Measurements from ENCODE around the gene LCP2.

LCP2 gene

GRCh38 chr5:170297589-170298462, at the start of gene LCP2:
TSS of gene LCP2 (minus strand) at chr5:170297777. CDS start at chr5:170297611, 166 bp downstream.
- DNase-seq, result no peak

- no peak for DNase-seq
Observed at GRCh38 chr5:170347022-170347567, 49.5 kb upstream of the LCP2 start.

- no peak for DNase-seq
Observed at GRCh38 chr5:170345971-170346370, 48.4 kb upstream of the LCP2 start.

GRCh38 chr5:170343177-170343576, 45.6 kb upstream of the LCP2 start:
- no peak for DNase-seq

GRCh38 chr5:170342153-170342725, 44.7 kb upstream of the LCP2 start:
- no peak for DNase-seq

- DNase-seq, result no peak
Observed at GRCh38 chr5:170341545-170341944, 44.0 kb upstream of the LCP2 start.

- no peak for DNase-seq
Observed at GRCh38 chr5:170339780-170340167, 42.2 kb upstream of the LCP2 start.

- no peak for DNase-seq
Observed at GRCh38 chr5:170338933-170339779, 41.6 kb upstream of the LCP2 start.

GRCh38 chr5:170338291-170338690, 40.7 kb upstream of the LCP2 start:
- no peak for DNase-seq

- peak; percentile 25 for DNase-seq
Observed at GRCh38 chr5:170337045-170337733, 39.6 kb upstream of the LCP2 start.

- no peak for DNase-seq
Observed at GRCh38 chr5:170336065-170336464, 38.5 kb upstream of the LCP2 start.

GRCh38 chr5:170334626-170335025, 37.0 kb upstream of the LCP2 start:
- DNase-seq, result no peak

- peak; percentile 71 for DNase-seq
Observed at GRCh38 chr5:170333161-170333910, 35.8 kb upstream of the LCP2 start.

- DNase-seq, result no peak
Observed at GRCh38 chr5:170332058-170332457, 34.5 kb upstream of the LCP2 start.

- DNase-seq, result no peak
Observed at GRCh38 chr5:170330568-170331054, 33.0 kb upstream of the LCP2 start.

GRCh38 chr5:170329524-170329923, 31.9 kb upstream of the LCP2 start:
- DNase-seq, result no peak

- DNase-seq, result no peak
Observed at GRCh38 chr5:170327829-170328228, 30.3 kb upstream of the LCP2 start.

GRCh38 chr5:170327168-170327567, 29.6 kb upstream of the LCP2 start:
- DNase-seq, result no peak

GRCh38 chr5:170319301-170319700, 21.7 kb upstream of the LCP2 start:
- no peak for DNase-seq

GRCh38 chr5:170317499-170317898, 19.9 kb upstream of the LCP2 start:
- no peak for DNase-seq

- DNase-seq, result no peak
Observed at GRCh38 chr5:170316937-170317336, 19.4 kb upstream of the LCP2 start.

GRCh38 chr5:170315154-170315553, 17.6 kb upstream of the LCP2 start:
- no peak for DNase-seq

Data from COR-L47 (cell line).